Right atrium auricular region (tissue), 2 donors: ENCODE data around the gene RHCG. TPM values are rescaled to one million over a fixed set of nuclear protein-coding genes. Genes with fewer than 3 reads are reported as not detected.

Experiments used
- DNase-seq: peaks from one replicate; pipeline ENCODE4 v3.0.0-alpha.2; 2019; ENCODE audit warnings: low spot score
- H3K27ac ChIP-seq, 2 donors: fragments of 200-600 bp; sonication (generic); 1 replicate in 1 of 2; 2 replicates in 1 of 2; pipeline ENCODE4 v1.5.1; 2016 to 2019
- H3K27me3 ChIP-seq, 2 donors: fragments of 200-600 bp; sonication (generic); one replicate each; pipeline versions ENCODE4 v1.5.1 to v1.6.0; 2017 to 2019
- H3K36me3 ChIP-seq: fragments of 200-600 bp; sonication (generic); one replicate; pipeline ENCODE4 v1.5.1; 2016
- H3K4me1 ChIP-seq, 2 donors: fragments of 200-600 bp; sonication (generic); one replicate each; pipeline versions ENCODE4 v1.5.1 to v1.6.0; 2017 to 2019
- H3K4me3 ChIP-seq, 2 donors: fragments of 200-600 bp; sonication (generic); 1 replicate in 1 of 2; 2 replicates in 1 of 2; pipeline ENCODE4 v1.5.1; 2017 to 2019; ENCODE audit warnings: mild to moderate bottlenecking in 1 of 2, moderate library complexity in 1 of 2
- H3K9me3 ChIP-seq, 2 donors: fragments of 200-600 bp; sonication (generic); one replicate each; pipeline ENCODE4 v1.5.1; 2019
- total RNA-seq, 2 donors: library from RNA; depleted of rRNA; stranded (reverse); fragments of >200 nt; gene quantifications; one replicate each; pipeline ENCODE4 v1.1.0, GENCODE V29; 2016
- TF ChIP-seq, protein P1 (sequence below), 2 donors: fragments of 200-600 bp; sonication (generic); IDR thresholded peaks; one replicate each; pipeline ENCODE4 v1.5.1; 2019; ENCODE audit warnings: antibody characterized with exemption in 2 of 2

Gene RHCG
- total RNA-seq, 2 donors from 2014 or later: 0.37 to 0.43 TPM

DNA sequence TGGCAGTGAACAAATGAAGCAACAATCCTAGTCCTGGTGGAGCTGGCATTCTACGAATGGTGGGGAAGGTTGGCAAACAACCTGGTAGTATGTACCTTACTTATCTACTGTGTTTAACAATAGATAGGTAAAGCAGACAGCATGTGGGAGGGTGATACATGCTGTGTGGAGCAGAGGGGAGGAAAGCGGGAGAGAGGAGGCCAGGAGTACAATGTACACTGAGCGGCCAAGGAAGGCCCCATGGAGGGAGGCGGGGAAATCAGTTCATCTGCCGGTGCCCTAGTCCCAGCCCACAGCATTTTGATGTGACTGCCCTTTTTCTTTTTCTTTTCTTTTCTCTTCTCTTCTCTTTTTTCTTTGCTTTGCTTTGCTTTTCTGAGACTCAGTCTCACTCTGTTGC, 5.3 kb upstream of the RHCG start:
- TF ChIP-seq, protein P1, sequence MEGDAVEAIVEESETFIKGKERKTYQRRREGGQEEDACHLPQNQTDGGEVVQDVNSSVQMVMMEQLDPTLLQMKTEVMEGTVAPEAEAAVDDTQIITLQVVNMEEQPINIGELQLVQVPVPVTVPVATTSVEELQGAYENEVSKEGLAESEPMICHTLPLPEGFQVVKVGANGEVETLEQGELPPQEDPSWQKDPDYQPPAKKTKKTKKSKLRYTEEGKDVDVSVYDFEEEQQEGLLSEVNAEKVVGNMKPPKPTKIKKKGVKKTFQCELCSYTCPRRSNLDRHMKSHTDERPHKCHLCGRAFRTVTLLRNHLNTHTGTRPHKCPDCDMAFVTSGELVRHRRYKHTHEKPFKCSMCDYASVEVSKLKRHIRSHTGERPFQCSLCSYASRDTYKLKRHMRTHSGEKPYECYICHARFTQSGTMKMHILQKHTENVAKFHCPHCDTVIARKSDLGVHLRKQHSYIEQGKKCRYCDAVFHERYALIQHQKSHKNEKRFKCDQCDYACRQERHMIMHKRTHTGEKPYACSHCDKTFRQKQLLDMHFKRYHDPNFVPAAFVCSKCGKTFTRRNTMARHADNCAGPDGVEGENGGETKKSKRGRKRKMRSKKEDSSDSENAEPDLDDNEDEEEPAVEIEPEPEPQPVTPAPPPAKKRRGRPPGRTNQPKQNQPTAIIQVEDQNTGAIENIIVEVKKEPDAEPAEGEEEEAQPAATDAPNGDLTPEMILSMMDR (IDR thresholded peaks at IDR 0.05): no peak
- Histone ChIP-seq H3K27me3 (no peaks in the 10 kb centered on the region), H3K9me3 (no peaks in the 10 kb centered on the region), H3K27ac (no peak overlapping the region), H3K36me3 (no peaks in the 10 kb centered on the region), H3K4me1 (no peaks in the 10 kb centered on the region), H3K4me3 (no peak overlapping the region)
- DNase-seq: no peak

DNA sequence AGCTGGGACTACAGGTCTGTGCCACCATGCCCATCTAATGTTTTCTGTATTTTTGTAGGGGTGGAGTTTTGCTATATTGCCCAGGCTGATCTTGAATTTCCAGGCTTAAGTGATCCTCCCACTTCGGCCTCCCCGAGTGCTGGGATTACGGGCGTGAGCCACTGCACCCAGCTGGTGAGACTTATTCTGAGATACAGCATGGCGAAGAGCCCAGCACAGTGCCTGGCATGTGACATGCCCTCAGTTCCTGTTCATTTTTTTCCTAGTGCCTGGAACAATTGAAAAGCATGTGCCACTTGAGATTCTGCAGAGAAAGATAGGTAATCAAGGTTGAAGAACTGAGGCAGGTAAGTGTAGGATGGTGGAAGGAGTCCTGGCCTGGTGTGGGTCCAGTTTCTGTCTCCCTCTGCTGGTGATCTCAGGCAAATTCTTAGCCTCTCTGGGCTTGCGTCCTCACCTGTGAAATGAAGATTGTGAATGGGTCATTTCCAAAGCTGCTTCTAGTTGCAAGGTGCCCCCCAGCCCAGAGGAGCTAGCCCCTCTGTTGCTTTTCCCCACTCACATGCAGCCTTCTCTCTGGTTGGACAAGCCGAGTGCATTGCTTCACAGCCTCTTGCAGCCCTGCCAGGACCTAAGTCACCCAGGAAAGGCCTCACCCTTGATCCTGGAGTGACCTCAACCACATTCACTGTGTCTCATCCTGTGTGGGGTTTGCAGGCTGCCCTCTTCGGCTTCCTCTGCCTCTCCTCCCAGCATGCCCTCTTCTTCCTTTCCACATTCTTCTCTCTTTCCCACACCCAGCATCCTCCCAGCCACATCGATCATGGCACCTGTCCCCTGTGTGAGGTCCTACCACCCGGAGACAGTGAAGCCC, 4.3 kb upstream of the RHCG start:
- Histone ChIP-seq H3K9me3 (no peaks in the 10 kb centered on the region), H3K4me1 (peaks cover 0 to 7% of the 10 kb centered on the region in 2 donors), H3K36me3 (no peaks in the 10 kb centered on the region), H3K27ac (no peak overlapping the region), H3K27me3 (no peaks in the 10 kb centered on the region), H3K4me3 (no peak overlapping the region)
- TF ChIP-seq, protein P1 (IDR thresholded peaks at IDR 0.05): no peak
- DNase-seq: no peak

DNA sequence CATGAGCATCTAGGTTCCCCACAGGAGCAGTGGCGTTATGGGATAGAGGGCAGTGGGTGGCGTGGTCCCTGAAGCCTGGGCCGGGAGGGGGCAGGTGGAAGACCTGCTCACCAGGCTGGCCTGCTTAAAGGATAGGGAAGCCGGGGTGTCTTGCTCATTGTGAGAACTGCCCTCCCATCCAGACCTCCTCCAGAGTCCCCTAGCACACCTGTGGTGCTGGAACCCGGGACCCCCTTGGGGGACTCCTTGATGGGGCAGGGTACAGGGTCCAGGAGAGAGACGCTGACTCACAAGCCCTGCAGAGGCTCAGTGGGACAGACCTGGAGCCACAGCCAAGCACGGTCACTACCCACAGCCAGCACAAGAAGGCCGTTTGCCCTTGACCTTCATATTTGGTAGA, 2.8 kb upstream of the RHCG start:
- Histone ChIP-seq H3K4me3 (no peak overlapping the region), H3K9me3 (no peaks in the 10 kb centered on the region), H3K4me1 (peaks cover 0 to 7% of the 10 kb centered on the region in 2 donors), H3K36me3 (no peaks in the 10 kb centered on the region), H3K27me3 (no peaks in the 10 kb centered on the region), H3K27ac (no peak overlapping the region)
- TF ChIP-seq, protein P1 (IDR thresholded peaks at IDR 0.05): no peak
- no peak for DNase-seq

- Histone ChIP-seq H3K4me3 (no peak overlapping the region), H3K27me3 (no peaks in the 10 kb centered on the region), H3K9me3 (no peaks in the 10 kb centered on the region), H3K27ac (no peak overlapping the region), H3K36me3 (no peaks in the 10 kb centered on the region), H3K4me1 (peaks cover 0 to 7% of the 10 kb centered on the region in 2 donors)
- TF ChIP-seq, protein P1 (IDR thresholded peaks at IDR 0.05): no peak
- no peak for DNase-seq
Measured at GRCh38 chr15:89498574-89498906, 2.2 kb upstream of the RHCG start.

- H3K27me3 ChIP-seq: no peaks in the 10 kb centered on the region
- TF ChIP-seq, protein P1 (IDR thresholded peaks at IDR 0.05): no peak
- DNase-seq: no peak
Measured at GRCh38 chr15:89497231-89497630, 848 bp upstream of the RHCG start.

More at GRCh38 chr15:89497231-89497630, 848 bp upstream of the RHCG start:
- Histone ChIP-seq H3K4me1 (peaks cover 0 to 7% of the 10 kb centered on the region in 2 donors), H3K36me3 (no peaks in the 10 kb centered on the region), H3K9me3 (no peaks in the 10 kb centered on the region), H3K4me3 (no peak overlapping the region), H3K27ac (no peak overlapping the region)
